Activated CD4-positive, alpha-beta T cell treated with anti-CD3 and anti-CD28 coated beads, Interleukin-2, amount 50 U/mL, for 48 hours (primary cell): ENCODE measurements around the gene TRAPPC12.
A peak's percentile ranks its signal among the peaks of the same experiment; 100 is the strongest.

Experiments
- DNase-seq, 2 experiments: peaks; one replicate each; pipeline ENCODE4 v3.0.0-alpha.2; 2020

The TRAPPC12 gene

GRCh38 chr2:3517948-3518495 is 138.5 kb downstream of the TRAPPC12 start:
- no peak for DNase-seq

DNA sequence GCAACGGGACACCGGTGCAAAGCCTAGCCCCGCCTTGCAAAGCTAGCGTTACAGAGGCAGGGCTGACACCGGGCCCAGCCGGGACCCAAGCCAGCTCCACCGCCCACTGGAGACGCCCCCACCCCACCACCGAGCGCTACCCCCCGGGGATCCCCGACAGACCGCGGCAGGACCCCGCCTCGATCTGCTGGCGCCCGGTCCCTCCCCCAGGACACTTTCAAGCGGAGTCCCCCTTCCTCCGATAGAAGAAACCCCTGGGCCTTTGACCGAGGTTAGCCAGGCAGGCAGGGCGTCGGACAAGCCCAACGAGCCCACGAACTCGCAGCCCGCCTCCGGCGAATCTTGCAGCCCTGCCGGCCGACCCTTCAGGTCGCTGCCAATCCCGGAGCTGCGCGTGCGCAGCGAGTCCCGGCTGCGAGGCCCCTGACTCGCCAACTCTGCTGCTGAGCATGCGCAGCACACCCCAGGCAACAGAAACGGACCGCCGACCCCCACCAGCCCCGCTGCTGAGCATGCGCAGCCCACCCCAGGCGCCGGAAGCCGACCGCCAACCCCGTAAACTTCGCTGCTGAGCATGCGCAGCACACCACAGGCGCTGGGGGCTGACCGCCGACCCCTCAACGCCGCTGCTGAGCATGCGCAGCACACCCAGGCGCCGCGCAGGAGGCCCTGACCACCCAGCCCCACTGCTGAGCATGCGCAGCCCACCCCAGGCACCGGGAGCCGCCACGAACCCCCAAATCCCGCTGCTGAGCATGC is 139.2 kb downstream of the TRAPPC12 start:
- DNase-seq, result peak; percentile 97 to 98

- DNase-seq, result peak; percentile 83 to 86
These were observed 140.0 kb downstream of the TRAPPC12 start, which contains the start of gene ADI1 for GRCh38 chr2:3519255-3520205. ADI1 (minus strand) TSS chr2:3519531; CDS start chr2:3519487, 44 bp downstream.

DNA sequence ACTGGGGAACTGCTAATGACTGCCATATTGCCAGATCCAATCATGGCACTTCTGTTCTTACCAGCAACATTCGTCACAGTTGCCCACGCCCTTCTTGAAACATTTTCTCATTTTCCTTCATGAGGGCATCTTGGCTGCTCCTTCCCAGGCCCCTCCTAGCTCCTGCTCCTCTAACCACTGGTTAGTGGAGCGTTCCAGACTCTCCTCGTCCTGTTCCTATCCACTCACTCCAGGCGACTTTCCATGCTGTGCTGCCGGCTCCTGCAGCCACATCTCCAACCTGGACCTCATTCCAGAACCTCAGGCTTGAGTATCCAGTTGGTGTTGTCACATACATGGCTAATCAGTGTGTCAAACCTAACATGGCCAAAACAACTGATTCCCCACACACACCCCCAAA is 141.1 kb downstream of the TRAPPC12 start:
- no peak for DNase-seq

DNA sequence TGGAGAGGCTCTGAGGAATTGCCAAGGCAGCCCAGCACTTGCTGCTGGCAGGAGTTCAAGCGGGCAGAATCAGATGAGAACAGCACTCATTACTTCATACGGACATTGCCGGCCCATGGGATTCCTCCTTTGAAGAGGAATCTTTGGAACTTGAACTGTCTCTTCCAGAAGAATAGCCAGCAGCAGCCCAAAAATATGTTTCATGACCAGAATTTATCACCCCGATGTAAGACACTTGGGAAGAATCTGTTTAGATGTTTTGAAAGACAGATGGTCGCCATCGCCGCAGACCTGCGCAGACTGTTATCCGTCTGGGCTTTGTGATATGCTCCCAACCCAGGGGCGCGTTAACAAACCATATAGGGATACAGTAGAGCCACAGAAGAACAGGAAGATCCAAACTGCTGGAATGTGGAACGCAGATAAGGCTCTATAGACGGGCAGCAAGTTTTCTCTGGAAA is 143.5 kb downstream of the TRAPPC12 start:
- no peak for DNase-seq

GRCh38 chr2:3523551-3524041 is 144.1 kb downstream of the TRAPPC12 start:
- no peak for DNase-seq

DNA sequence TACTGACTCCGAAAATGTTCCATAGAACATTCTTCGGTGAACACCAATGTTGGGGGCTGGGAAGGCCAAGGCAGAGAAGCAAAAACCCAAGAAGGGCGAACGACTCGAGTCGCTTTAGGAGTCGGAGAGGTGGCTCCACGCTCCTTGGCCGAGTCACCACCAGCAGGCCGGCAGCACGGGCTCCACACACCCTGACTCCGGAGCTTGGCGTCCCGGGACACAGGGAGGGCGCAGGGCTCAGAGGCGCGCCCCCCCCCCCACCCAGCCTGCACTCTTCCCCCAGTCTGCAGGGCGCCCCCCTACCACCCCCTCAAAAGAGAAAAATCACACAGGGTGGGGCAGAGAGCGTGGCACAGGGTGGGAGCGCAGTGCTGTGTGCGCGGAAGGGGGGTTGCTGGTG is 147.4 kb downstream of the TRAPPC12 start:
- no peak for DNase-seq

DNA sequence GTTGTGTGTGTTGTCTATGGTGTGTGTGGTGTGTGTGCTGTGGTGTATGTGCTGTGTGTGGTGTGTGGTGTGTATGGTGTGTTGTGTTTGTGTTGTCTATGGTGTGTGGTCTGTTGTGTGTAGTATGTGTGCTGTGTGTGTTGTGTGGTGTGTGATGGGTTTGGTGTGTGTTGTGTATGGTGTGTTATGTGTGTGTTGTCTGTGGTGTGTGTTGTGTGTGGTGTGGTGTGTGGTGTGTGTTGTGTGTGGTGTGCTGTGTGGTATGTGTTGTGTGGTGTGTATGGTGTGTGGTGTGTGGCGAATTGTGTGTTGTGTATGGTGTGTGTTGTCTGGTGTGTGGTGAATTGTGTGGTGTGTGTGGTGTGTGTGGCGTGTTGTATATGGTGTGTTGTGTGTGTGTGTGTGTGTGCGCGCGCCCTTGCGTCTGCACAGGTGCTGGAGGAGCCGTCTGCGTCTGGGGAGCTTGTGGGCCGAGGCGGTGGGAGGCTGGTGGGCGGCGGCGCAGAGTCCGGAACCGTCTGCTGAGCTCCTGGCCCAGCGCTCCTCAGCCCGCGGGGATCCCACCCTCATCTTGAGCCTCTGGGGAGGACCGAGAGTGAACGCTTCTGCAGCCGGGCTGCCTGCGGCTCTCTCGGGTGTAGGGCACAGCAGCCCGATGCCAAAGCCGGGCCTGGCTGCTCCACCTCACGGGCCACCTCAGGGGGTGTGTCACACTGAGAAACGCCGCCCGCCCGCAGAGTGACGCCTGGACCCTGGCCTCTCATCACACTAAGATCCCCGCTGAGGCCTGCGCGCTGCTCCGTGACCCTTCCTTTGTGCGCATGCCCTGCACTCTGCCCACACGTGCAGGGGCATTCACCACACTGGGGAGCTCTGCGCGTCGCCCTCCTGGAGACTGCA is 148.6 kb downstream of the TRAPPC12 start:
- no peak for DNase-seq
